CD4-positive, alpha-beta T cell treated with Interleukin-10 for 1 hour (primary cell): ENCODE results near the gene NFIX.

Experiments
- DNase-seq: peaks from one replicate; pipeline ENCODE4 v3.0.0-alpha.2; 2020

Gene NFIX

DNA sequence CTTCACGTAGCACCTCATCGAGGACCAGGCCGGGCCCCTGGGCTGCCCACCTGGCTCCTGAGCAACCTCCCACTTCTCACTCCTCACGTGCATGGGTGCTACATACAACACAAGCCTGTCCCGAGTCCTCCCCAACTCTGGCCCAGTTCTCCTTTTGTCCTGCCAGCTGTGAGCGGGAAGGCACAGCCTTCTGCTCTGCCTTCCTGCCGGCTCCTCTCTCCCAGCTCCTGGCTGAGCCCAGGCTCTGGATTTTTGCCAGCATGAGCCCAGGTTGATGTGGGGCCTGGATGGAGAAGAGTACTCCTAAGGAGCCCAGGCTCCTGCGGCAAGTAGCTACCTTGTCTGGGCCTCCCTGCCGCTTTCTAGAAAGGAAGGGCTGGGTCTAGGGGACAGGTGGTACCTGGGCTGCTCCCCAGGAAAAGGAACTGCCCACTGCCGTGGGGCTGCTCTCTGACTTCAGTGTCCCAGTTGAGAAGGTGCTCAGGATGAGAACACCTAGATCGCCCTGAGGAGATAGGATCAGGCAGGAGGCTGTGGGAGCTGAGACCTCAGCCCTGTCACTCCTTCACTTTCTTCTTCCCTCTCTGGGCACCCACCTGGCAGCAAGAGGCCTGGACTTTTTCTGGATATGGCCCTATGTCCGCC is 83.7 kb downstream of the NFIX start:
- DNase-seq = no peak

DNA sequence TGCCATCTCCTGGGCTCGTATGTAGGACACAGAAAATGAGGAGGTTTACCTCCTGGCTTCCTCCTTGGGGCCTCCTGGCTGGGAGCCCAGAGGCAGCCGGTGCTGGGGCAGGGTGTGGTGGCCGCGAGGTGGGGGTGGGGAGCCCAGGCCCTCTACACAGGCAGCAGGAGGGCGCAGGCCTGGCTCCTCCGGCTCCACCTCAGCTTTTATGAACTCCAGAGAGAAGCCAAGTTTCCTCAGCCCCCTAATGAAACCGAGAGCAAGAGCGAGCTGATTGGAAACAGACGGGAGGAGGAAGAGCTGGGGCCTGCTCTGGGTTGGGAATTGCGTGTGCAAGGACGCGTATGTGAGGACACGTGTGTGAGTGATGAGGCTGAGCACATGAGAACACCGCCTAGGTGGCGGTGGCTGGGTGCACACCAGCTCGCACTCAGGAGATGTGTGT is 84.3 kb downstream of the NFIX start:
- no peak for DNase-seq

DNA sequence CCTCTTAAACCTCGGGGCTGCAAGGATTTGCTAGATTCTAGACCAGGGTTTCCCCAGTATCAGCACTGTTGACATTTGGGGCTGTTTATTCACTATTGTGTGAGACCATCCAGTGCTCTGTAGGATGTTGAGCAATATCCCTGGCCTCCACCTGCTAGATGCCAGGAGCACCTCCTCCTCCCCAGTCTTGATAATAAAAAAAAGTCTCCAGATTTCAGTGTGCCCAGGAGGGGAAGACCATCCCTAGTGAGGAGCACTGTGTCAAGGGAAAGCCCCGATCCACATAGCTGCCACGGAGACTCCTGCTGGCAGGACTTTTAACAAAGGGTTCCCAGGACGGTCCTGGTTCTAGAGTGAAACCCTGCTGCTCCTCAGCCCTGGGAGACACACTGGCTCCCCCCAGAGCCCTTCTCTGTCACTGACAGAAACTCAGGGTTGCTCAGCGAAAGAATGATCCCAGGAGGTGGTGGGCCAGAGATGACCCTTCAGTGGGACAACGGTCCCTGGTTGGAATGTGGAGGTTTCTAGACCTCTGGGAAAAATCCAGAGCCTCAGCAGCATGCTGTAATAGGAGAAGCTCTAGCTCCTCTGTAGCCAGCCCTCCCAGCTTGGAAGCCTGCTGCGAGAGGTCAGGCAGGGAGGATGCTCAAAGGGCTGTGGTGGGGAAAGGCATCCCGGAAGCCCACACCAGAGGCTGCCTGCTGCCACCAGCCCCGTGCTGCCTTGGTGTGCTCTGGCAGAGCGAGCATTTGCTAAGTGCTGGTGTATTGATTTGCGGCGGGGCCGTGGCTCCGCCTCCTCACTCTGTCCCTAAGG is 87.1 kb downstream of the NFIX start:
- DNase-seq = no peak

- DNase-seq = no peak
Measured at GRCh38 chr19:13083008-13083404, 87.7 kb downstream of the NFIX start.

GRCh38 chr19:13083627-13084026 is 88.4 kb downstream of the NFIX start:
- DNase-seq = no peak

DNA sequence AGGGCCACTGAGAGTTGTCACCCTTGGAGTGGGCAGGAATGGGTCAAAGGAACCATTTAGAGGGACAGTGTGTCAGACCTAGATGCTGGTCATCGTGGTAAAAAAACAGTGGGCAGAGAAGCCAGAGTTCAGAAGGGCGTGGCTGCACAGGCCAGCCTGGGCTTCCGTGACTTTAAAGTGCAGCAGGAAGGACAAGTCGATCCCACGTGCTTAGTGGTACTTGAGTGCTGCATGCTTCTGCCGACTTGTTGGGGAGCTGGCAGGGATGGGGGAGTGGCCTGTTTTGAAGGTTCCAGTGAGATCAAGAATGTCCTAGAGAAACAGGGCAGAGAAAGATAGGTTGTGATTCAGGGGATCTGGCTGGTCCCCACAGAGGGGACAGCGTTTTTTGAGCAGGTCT is 90.4 kb downstream of the NFIX start:
- no peak for DNase-seq

DNA sequence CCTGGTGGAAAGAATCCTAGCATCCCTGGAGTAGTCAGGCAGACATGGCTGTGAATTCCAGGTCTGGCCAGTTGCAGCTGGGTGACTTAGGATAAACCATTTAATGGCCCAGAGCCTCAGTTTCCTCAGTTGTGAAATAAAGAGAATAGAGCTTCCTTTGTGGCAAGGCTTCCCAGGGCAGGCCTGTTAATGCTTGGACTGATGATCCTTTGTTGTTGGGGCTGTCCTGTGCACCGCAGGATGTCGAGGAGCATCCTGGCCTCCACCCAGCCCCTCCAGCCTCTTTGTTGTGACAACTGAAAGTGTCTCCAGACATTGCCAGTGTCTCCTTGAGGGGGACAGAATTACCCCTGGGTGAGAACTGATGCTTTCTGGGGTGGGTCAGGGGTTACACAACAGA is 91.1 kb downstream of the NFIX start:
- no peak for DNase-seq

GRCh38 chr19:13087295-13087694 is 92.0 kb downstream of the NFIX start:
- no peak for DNase-seq

DNA sequence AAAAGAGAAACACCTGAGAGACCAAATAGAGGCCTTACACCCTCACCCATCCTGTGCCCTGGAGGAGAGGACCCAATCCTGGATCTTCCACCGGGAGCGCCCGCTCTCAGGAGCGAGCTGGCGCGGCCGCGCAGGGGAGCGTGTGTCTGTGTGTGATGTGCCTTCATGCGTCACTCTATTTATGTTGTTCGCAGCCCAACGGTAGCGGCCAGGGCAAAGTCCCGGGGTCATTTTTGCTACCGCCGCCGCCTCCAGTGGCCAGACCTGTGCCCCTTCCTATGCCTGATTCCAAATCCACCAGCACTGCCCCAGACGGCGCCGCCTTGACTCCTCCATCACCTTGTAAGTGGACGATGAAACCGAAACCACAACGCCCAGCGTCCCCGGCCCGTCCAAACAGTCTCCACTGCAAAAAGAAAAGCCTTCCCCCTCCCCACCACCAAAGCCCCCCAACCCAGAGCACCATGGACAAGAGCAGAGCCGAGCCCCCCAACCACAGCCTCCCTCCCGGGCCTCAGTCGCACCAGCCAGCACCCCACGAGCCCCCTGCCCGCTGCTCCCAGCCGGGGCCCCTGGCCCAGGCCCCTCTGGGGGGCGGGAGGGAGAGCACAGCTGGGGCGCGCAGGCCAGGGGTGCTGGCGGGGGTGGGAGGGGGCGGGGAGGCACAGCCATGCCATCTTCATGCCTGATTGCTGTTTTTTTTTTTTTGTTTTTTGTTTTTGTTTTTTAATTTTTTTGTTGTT is 92.7 kb downstream of the NFIX start:
- no peak for DNase-seq

DNA sequence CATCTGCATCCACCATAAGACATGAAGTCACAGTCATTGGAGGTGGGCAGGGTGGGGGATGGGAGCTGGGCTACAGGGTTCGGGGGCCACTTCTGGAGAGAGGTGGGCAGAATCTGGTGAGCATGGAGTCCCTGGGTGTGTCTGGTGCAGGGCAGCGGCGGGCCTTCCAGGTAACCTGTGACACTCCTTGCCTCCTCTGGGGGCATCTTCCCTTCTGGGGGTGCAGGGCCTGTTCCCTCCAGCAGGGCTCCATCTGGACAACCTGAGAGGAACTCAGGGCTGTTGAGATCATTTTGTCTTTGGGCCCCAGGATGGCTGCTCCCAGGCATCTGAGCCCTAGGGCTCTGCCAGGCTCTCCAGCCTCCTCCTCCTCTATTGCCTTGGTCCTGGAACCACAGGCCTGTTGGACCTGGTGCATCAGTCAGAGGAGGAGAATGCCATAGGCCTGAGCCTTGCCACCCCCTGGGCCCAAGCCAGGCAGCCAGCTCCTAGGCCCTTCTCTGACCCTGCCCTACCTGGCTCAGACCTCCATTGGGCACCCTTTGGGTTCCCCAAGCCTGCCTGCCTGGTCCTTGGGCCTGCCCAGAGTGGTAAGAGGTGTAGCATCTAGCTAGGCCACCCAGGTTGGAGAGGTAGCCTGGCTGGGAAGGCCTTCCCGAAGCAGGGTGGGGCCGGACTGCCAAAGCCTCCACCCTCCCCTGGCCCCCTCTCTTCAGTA is 94.0 kb downstream of the NFIX start:
- DNase-seq = no peak

DNA sequence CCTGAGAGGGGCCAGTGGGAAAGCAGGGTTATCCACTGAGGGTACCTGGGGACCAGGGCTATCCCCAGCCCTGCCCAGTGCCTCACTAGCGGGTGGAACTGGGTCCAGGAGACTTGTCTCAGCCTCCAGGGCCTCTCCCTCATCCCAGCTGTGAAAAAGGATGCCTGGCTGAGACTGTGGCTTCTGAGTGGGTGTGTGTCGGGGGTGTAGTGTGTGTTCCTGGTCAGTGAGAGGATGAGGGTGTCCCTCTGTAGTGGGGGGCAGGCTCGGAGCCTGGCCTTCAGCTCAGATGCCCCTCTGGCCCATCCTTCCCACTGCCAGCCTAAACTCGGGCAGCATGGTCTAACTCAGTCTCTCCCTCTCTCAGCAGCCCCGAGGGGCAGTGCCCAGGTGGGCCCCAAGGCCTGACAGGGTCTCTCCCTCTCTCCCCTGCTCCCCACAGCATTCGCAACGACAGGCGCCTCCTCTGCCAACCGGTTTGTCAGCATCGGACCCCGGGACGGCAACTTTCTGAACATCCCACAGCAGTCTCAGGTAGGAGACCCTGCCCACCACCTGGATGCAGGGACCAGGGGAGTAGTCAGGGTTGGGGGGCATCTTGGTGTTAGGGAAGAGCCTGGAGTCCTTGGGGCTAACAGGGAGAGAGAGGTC is 94.7 kb downstream of the NFIX start:
- DNase-seq = no peak

- DNase-seq = no peak
Measured at GRCh38 chr19:13090511-13091231, 95.4 kb downstream of the NFIX start.

DNA sequence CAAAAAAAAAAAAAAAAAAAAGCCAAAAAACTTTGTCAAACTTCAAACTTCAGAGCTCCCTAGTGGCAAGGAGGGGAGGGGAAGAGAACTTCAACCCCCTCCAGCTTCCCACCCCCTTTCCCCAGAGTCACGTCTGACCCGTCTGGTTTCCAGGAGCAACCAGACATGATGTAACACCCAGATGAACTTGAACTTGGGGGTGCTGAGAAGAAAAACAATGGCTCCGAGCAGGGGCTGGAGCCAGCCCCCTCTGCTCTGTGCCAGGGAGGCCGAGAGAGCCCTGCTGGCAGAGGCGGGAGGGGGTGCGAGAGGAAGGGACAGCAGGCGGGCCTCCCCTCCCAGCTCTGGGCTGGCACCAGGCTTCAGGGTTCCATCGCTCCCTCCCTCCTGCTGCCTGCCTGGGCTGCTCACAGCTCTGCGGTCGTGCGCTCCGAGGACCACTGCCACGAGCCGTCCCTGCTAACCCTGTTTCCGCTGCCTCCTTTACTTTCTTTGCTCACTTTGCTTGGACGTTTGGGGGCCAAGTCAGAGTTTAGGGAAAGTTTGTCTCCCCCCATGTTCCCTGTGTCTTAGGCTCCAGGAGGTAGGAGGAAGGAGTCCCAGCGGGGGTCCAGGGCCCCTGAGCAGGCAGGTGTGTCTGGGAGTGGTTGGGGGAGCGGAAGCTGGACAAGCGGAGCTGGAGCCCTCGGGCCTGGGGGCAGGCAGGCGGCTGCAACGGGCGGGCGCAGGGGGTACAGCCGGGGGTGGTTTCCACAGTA is 96.3 kb downstream of the NFIX start:
- no peak for DNase-seq

GRCh38 chr19:13092158-13092543 is 96.9 kb downstream of the NFIX start:
- DNase-seq = no peak

DNA sequence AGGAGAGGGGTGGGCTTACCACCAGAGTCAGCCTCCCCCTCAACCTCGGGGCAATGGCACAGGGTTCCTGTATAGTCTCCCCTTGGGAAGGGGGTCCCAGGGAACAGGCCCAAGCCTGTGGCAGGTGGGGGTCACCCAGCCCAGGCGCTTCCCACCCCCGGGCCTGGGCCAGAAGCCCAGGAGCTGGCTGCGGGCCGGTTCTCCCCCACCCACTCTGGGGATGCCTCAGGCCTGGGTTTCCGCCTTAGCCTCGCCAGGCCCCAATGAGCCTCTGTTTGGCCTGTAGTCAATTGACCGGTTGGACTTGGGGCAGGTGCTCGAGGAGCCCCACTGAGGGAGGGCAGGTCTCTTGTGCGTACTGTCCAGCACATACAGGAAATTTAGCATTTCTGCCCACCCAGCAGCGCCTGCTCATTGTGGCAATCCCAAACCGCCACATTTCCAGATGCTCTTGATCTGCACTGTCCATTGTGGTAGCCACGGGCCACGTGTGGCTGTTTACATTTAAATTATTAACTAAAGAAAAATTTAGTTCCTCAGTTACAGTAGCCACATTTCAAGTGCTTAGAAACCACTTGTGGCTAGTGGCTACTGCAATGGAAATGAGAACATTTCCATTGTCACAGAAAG is 97.4 kb downstream of the NFIX start:
- no peak for DNase-seq

- peak; percentile 86 for DNase-seq
Measured at GRCh38 chr19:13093407-13094105, 98.3 kb downstream of the NFIX start.

DNA sequence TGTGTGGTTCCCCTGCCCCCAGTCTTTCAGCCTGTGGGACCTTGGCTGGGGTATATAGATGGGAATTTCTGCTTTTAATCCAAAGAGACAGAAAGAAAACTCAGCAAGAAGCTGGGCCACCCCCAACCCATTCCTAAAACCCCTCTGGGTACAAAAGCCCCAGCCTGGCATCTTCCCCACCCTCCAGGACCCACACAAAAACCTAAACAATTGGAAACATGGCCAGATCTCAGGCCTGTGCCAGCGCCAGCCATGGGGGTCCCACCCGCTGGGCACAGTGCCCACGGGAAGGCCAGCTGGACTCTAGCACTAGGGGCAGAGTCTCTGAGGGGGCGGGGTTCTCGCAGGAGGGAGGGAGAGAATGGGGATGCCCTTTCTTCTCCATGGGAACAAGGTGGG is 98.8 kb downstream of the NFIX start:
- DNase-seq = no peak

DNA sequence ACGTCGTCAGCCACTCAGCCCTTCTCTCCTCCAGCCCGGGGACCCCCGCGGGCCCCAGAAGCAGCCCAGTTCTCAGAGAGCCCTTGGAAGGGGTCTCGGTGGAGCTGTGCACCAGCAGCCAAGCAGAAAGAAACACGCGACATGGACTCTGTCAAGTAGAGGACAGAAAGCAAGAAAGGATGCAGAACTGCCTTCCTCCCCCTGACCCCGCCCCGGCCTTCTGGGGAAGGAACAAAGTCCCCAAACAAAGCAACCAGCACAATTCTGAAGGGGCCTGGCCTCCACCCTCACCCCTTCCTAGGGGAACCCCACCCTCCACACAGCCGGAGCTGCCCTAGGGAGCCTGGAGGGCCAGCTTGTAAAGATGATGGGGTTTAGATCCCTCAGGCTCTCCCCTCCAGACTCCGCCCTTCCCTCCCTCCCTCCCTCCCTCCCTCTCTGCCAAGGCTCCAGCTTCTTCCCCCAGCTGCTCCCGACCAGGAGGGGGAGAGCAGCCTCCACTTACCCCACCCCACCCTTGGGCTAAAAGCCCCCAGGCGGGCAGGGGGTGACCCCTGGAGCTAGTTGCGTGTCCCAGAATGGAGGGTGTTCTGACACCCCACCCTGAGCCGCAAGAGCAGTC is 99.6 kb downstream of the NFIX start:
- DNase-seq = peak; percentile 21

GRCh38 chr19:13095393-13095784 is 100.1 kb downstream of the NFIX start:
- no peak for DNase-seq
